Limb (tissue), 2 donors: ENCODE results near the gene MAPK8.

Source experiments
- DNase-seq, 2 donors: peaks; one replicate each; pipeline ENCODE4 v3.0.0-alpha.2; 2016; ENCODE audit errors: extremely low spot score in 2 of 2

MAPK8 gene

DNA sequence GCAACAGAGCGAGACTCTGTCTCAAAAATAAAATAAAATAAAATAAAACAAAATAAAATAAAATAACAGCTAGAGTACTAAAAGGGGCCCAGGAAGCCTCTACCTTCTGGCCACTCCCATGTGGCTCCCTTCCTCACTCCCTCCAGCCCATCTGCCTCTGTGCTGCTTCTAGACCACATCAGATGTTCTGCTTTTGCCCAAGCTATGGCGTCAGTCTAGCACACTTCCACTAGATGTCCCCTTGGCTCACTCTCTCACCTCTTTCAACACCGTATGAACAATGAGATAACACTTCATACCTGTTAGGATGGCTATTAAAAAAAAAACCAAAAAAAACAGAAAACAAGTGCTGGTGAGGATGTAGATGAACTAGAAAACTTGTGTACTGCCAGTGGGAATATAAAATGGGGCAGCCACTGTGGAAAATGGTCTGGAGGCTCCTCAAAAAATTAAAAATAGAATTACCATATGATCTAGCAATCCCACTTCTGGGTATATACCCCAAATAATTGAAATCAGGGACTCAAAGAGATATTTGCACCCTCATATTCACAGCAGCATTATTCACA, 166.1 kb downstream of the MAPK8 start:
- DNase-seq, result no peak

DNA sequence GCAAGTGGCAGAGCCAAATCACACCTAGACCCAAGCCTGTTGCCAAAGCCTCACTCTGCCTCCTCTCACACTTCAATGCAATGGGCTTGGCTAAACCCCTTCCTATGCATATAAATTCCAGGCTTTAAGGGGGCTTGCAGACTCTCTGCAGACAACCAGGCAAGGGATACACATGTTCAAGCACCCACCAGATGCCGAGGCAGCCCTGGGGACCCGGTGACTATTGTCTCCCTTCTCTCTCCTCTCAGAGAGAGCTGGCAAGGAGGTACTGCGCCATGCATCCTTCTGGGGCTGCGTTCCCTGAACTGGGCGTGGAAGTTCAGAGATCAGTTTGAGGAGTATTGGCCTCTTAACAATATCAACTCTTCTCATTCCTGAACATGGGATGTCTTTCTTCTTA, 167.2 kb downstream of the MAPK8 start:
- DNase-seq, result no peak

DNA sequence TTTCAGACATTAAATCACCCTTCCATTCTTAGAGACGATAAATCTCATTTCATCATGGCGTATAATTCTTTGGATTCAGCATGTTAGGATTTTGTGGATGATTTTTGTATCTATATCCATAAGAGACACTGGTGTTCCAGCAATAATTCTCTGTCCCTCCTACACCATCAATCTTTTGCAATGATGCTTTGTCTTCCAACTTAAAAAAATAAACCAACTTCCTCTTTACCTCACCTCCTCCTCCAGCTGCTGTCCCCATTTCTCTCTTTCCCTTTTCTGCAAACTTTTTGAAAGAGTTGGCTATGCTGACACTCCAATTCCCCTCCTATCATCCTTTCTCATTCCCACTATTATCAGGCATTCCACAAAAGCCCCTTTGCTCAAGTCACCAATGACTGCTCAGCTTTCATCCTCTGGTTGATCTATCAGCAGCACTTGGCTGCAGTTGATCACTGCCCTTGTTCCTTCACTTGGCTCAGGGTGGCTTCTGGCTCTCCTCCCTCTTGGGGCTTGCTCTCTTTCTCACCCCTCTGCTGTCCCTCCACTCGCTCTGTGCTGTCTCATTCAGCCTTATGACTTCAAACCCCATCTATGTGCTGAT, 168.4 kb downstream of the MAPK8 start:
- DNase-seq, result no peak

DNA sequence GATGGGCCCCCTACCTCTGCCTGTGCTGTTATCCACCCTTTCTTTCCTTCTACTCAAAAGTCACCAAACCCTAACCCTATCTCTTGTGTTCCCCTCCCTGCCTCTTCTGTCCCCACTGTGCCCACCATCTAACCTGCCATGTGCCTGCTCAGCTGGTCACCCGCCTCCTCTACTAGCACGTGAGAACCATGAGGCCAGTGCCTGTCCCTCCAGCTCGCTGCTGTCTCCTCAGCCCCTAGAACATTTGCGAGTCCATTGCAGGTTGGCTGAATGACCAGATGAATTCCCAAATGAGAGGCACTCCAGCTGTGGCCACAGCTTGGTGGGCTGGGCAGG, 169.4 kb downstream of the MAPK8 start:
- no peak for DNase-seq

DNA sequence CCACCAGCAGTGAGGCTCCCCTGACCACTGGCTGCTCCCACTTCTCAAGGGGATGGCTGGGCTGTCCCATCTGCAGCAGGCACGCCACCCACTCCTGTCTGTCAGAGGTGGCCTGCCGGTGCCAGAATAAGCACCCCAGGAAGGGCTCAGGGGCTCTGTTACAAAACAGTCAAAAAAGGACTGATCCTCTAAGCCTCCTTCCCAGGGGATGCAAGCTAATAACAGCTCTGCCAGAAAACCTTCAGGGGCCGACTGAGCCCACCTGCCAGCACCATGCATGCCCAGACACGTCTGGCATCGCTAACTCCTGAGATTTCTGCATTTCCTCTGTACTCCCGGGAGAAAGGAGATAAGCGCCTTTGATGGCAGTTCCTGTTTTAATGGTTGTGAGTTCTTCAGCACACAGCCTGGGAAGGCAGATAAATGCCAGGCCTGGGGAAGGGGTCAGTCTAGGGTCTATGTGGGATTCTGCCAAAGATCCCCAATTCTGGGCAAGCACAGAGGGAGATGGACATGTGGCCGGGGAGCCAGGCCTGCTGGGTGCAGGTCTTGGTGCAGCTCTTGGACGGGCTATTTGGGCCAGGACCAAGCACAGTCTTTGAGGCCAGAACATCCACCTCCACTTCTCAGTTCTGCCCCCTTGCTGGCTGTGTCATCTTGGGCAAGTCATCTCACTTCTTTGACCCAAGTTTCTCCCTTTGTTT, 170.0 kb downstream of the MAPK8 start:
- DNase-seq, result peak in 1 of 2 donors; percentile 20

DNA sequence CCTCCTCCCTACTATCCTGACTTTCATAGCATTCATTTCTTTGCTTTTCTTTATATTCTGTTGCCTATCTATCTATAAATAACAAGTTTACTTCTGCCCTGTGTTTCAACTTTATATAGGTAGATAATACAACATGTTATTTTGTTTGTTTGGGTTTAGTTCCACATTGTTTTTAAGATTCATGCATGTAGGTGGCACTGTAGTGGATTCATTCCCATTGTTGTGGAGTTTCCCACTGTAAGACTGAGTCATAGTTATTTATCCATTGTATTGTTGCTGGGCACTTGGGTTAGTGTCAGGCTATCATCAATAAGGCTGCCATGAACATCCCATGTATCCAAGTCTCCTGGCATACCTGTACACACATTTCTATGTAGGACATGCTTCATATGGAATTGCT, 170.7 kb downstream of the MAPK8 start:
- DNase-seq, result no peak

DNA sequence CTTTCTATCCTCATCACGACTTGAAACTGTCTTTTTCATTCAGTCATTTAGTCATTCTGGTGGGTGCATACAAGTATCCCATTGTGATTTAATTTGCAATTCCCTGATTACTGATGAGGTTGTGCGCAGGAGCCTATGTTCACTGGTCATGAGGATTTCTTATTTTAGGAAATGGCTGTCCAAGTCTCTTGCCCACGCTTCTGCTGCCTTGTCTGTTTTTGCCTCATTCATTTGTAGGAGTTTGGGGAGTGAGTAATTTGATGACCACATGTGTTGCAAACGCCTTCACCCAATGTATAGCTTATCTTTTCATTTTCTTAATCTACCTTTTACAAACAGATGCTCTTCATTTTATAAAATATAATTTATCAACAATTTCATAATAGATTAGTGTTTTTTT, 171.1 kb downstream of the MAPK8 start:
- no peak for DNase-seq

DNA sequence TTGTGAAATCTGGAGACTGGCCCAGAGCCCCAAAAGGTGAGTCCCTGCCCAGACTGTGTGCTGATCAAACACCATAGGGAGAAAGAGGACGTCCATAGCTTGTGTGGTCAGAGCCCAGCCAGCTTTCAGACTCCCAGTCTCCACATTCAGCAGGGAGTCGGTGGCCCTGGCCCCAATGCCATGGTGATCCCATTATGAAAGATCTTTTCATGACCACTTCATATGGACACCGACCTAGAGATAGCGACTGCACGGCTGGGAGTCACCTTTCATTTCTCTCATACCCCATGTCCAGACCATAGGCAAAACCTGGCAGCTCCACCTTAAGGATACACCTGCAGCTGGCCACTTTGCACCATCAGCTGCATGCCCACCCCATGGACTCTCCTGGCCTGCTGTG, 172.0 kb downstream of the MAPK8 start:
- DNase-seq, result no peak

DNA sequence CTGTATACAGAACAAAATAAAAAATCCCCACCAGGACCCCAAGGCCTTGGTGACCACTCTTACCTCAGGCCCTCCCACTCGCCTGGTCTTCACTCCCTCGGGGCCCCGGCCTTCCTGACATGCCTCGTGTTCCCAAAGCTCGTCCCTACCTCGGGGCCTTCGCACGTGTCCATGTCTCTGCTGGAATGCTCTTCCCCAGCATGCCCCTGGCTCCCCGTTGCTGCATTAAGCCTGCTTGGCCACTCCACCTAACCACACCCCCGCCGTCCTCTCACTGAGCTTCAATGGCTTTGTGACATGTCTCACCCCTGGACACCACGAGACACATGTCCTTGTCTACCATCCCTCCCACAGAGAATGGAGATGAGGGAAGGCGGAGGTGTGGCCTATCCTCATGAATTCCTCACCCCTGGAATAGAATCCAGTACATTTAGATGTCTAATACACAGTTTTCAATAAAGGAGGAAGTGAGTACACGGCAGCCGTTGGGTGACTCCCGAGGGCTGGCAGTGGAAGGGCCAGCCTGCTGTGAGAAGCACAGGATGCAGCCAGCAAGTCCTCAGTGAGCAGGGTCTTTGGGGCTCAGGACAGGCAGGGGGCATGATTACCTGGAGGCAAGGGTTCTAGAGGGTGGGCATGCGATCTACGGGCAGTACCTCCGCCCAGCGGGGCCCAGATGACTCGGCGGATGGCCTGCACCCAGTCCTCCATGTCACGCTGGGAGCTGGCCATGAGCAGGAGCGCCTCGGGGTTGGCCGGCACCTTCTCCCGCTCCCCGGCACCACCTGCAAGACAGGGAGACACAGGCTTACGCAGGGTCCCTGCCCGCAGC, 172.7 kb downstream of the MAPK8 start:
- DNase-seq, result no peak

DNA sequence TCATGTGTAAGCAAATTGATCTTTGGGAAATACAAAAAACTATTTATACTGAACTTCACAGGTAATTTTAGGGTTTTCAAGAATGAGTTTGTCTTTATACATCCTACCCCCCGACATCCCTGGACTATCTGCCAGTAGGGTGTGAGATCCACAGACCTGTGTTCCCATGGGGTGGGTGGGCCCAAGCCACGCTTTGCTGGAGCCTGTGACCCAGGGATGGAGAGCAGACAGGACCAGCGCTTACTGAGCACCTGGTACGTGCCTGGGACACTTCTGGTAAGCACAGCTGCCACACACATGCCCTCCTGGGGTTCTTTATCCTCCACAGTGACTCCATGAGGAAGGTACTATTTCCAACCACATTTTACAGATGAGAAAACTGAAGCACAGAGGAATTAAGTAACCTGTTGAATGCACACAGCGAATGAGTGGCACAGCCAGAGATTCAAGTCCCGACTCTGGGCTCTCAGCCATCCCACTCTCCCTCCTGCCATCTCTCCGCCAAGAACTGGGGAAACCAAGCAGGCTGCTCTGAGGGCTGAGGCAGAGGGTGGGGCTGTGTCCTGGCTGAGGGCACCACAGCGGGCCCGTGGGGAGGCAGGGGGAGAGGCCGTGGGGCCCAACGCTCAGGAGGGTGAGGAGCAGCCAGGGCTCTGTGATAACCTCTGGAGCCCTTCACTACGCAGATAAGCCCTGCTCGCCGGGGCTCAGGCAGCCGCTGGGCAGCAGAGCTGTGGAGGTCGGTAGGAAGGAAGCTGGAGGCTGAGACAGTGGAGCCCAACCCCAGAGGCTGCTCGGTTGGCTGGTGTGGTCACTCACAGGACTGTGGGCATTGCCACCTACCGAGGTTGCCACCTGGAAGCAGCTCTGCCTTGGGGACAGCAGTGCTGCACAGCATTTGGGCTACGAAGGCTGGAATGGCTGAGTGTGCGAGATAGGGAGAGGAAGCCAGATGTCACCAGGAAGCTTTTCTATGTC, 174.2 kb downstream of the MAPK8 start:
- no peak for DNase-seq

DNA sequence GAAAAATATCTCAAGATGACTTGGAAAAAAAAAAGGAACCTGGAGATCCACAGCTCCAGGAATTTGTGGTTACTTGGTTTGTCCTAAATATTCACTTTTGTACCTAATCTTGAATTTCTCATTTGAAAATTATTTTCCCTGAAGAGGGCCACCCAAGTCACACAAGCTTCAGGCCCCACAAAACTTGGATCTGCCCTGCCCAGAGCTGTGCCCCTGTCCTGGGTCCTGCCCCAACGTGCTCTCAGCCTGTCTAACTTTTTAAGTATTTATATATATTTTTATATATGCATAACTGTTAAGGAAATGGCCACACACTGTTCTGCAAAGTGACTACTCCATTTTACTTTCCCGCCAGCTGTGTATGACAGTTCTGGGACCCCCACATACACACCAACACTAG, 174.9 kb downstream of the MAPK8 start:
- no peak for DNase-seq

DNA sequence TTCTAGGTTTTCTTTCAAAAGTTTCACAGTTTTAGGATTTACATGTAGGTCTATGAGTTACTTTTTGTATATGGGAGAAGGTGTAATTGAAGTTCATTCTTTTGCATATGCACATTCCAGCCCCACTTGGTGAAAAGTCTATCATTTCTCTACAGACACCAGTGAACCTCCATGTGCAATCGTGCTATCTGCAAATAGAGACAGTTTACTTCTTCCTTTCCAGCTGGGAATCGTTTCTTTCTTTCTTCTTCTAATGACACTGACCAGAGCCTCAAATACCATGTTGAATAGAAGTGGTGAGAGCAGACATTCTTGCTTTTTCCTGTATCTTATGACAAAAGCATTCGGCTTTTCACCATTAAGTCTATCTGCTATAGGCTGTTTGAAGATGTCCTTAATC, 175.7 kb downstream of the MAPK8 start:
- no peak for DNase-seq

DNA sequence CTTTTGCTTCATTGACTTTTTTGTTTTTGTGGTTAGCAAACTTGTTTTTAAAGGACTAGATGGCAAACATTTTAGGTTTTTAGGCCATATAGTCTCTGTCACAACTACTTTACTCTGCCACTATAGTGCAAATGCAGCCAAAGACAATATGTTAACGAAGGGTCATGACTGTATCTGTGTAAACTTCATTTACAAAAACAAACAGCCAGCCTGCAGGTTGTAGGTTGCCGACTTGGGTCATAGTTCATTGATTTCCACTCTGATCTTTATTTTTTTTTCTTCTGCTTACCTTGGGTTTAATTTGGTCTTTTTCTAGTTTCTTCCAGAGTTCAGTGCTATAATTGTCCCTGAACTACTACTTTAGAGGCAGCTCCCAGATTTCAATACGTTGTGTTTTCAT, 178.4 kb downstream of the MAPK8 start:
- no peak for DNase-seq

DNA sequence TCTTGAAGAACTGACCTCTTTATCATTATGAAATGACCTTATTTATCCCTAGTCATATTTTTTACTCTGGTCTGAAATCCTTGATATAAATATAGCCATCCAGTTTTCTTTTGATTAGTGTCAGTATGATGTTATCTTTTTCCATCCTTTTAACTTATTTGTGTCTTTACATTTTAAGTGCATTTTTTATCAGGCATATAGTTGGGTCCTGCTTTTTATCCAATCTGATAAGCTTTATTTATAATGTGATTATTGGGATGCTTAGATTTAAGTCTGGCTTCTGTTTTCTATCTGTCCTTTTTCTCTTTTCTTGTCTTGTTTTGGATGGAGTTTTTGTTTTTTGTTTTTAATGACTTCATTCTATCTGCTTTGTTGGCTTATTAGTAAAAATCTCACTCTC, 179.2 kb downstream of the MAPK8 start:
- DNase-seq, result no peak

DNA sequence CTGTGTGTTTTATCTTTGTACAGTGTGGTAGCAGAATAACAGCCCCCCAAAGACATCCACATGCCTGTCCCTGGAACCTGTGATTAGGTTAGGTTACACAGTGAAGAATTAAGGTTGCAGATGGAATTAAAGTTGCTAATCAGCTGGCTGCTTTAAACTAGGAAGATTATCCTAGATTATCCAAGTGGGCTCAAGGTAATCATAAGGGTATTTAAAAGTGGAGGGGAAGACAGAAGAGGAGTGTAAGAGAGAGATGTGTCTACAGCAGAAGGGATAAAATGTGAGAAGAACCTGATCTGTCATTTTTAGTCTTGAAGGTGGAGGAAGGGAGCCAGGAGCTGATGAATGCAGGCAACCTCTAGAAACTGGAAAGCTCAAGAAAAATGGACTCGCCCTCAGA, 180.8 kb downstream of the MAPK8 start:
- no peak for DNase-seq
